ENCODE data around the gene ARSJ. TPM values are rescaled to one million over a fixed set of nuclear protein-coding genes. Genes with fewer than 3 reads are reported as not detected.
A peak's percentile ranks its signal among the peaks of the same experiment; 100 is the strongest.

The ARSJ gene
- polyA plus RNA-seq, 3 donors = not detected

GRCh38 chr4:113919145-113919544, 60.3 kb downstream of the ARSJ start:
- Histone ChIP-seq H3K36me3 (replicated peaks in 1 of 2; ENCODE audit: control insufficient read depth in 1 of 2, insufficient read depth in 2 of 2, low read length in 2 of 2) (no peaks in the 10 kb centered on the region), H3K27me3 (ENCODE audit: control insufficient read depth in 2 of 2, insufficient read depth in 2 of 2, low read length in 2 of 2) (no peaks in the 10 kb centered on the region), H3K27ac (ENCODE audit: low read depth in 1 of 2, low read length in 2 of 2) (no peak overlapping the region), H3K4me3 (replicated peaks in 1 of 3; ENCODE audit: low read depth in 2 of 3, low read length in 3 of 3) (no peak overlapping the region), H2AFZ (ENCODE audit: insufficient read depth, low read depth, low read length, poor library complexity, severe bottlenecking) (no peak overlapping the region), H3K9me3 (replicated peaks in 1 of 2; ENCODE audit: control insufficient read depth in 1 of 2, insufficient read depth in 1 of 2, low read length in 2 of 2) (no peaks in the 10 kb centered on the region), H4K20me1 (ENCODE audit: insufficient read depth, low read length) (no peaks in the 10 kb centered on the region), H3K4me2 (replicated peaks; ENCODE audit: extremely low read depth, low read length, poor library complexity, severe bottlenecking) (no peak overlapping the region), H3K9ac (ENCODE audit: insufficient read depth, low read length, poor library complexity, severe bottlenecking) (no peak overlapping the region), H3K4me1 (ENCODE audit: control insufficient read depth in 1 of 2, insufficient read depth in 2 of 2, low read length in 2 of 2) (no peaks in the 10 kb centered on the region), H3K79me2 (ENCODE audit: insufficient read depth, low read length) (no peaks in the 10 kb centered on the region)
- no peak for TF ChIP-seq CTCF (IDR thresholded peaks at IDR 0.05)
- H3K4me3 Mint-ChIP-seq = no peak overlapping the region
- intact Hi-C loops (cut with micrococcal nuclease) = no loop called here
- no peak for DNase-seq
- 90% methylated on average over 2 of the region's 5 CpGs for WGBS (ENCODE audit: insufficient coverage)
- H3K27me3 Mint-ChIP-seq (ENCODE audit: low read depth in 3 of 3) = peaks cover 0 to 4% (median 0%) of the 10 kb centered on the region in 3 donors
- H3K4me1 Mint-ChIP-seq = no peaks in the 10 kb centered on the region
- H3K27ac Mint-ChIP-seq = no peak overlapping the region
- H3K9me3 Mint-ChIP-seq = no peaks in the 10 kb centered on the region
- H3K36me3 Mint-ChIP-seq = no peaks in the 10 kb centered on the region

GRCh38 chr4:113908829-113909228, 70.6 kb downstream of the ARSJ start:
- no peak overlapping the region for H3K27ac ChIP-seq (ENCODE audit: low read depth in 1 of 2, low read length in 2 of 2)
- peaks cover 0 to 8% (median 4%) of the 10 kb centered on the region in 7 donors for H3K9me3 Mint-ChIP-seq
- no peaks in the 10 kb centered on the region for H3K36me3 Mint-ChIP-seq
- intact Hi-C loops (cut with micrococcal nuclease) = loop anchor here in 1 of 2 donors (10.0 kb wide), 2 partner anchors 354 to 514 kb away; no protein-coding TSS in a partner anchor
- no peak overlapping the region for H2AFZ ChIP-seq (ENCODE audit: insufficient read depth, low read depth, low read length, poor library complexity, severe bottlenecking)
- H3K4me3 Mint-ChIP-seq = no peak overlapping the region
- H3K36me3 ChIP-seq (replicated peaks in 1 of 2; ENCODE audit: control insufficient read depth in 1 of 2, insufficient read depth in 2 of 2, low read length in 2 of 2) = no peaks in the 10 kb centered on the region
- no peaks in the 10 kb centered on the region for H3K79me2 ChIP-seq (ENCODE audit: insufficient read depth, low read length)
- H3K4me1 ChIP-seq (ENCODE audit: control insufficient read depth in 1 of 2, insufficient read depth in 2 of 2, low read length in 2 of 2) = no peaks in the 10 kb centered on the region
- TF ChIP-seq CTCF (IDR thresholded peaks at IDR 0.05) = peak; percentile 56
- no peaks in the 10 kb centered on the region for H3K27me3 ChIP-seq (ENCODE audit: control insufficient read depth in 2 of 2, insufficient read depth in 2 of 2, low read length in 2 of 2)
- no peak overlapping the region for H3K4me2 ChIP-seq (replicated peaks; ENCODE audit: extremely low read depth, low read length, poor library complexity, severe bottlenecking)
- H3K4me1 Mint-ChIP-seq = no peaks in the 10 kb centered on the region
- peak; percentile 6 to 21 (median 21) for DNase-seq
- no peak overlapping the region for H3K27ac Mint-ChIP-seq
- H3K9me3 ChIP-seq (replicated peaks in 1 of 2; ENCODE audit: control insufficient read depth in 1 of 2, insufficient read depth in 1 of 2, low read length in 2 of 2) = peaks cover 4 to 5% of the 10 kb centered on the region in 2 donors
- H3K27me3 Mint-ChIP-seq (ENCODE audit: low read depth in 3 of 3) = peaks cover 3 to 5% (median 4%) of the 10 kb centered on the region in 3 donors
- no peaks in the 10 kb centered on the region for H4K20me1 ChIP-seq (ENCODE audit: insufficient read depth, low read length)
- no peak overlapping the region for H3K4me3 ChIP-seq (replicated peaks in 1 of 3; ENCODE audit: low read depth in 2 of 3, low read length in 3 of 3)
- no peak overlapping the region for H3K9ac ChIP-seq (ENCODE audit: insufficient read depth, low read length, poor library complexity, severe bottlenecking)

All from CD14-positive monocyte (primary cell).